GM12878 (cell line): ENCODE measurements around the gene GAS2L2.

Experiments
- MEF2A ChIP-seq: IDR thresholded peaks from 2 replicates; pipeline ENCODE4 v1.6.1; 2011; ENCODE audit warnings: low read depth, mild to moderate bottlenecking, low read length, moderate library complexity; ENCODE audit not compliant: insufficient read depth
- TAF1 ChIP-seq: IDR thresholded peaks from 2 replicates; pipeline ENCODE4 v1.6.1; 2011; ENCODE audit warnings: mild to moderate bottlenecking, low read depth, low read length, borderline replicate concordance
- TF ChIP-seq, protein P1 (sequence below), 3 experiments: IDR thresholded peaks in 2 of 3; conservative IDR thresholded peaks in 1 of 3; 2 replicates each; pipeline ENCODE4 v1.5.1; 2011; ENCODE audit warnings: low read depth in 3 of 3, low read length in 3 of 3, mild to moderate bottlenecking in 3 of 3, control low read depth in 2 of 3, moderate library complexity in 2 of 3, inconsistent platforms in 1 of 3, mixed read lengths in 1 of 3; ENCODE audit not compliant: control insufficient read depth in 2 of 3, insufficient read depth in 1 of 3; ENCODE audit errors: extremely low read depth in 1 of 3
- TF ChIP-seq, protein P2 (sequence below): fragments of 450-650 bp; IDR thresholded peaks from 2 replicates; pipeline ENCODE4 v1.6.1; 2018; ENCODE audit warnings: mild to moderate bottlenecking, low read depth, moderate library complexity; ENCODE audit not compliant: partially characterized antibody

- TF ChIP-seq TAF1 (no peak), MEF2A (no peak)
- TF ChIP-seq, protein P1, sequence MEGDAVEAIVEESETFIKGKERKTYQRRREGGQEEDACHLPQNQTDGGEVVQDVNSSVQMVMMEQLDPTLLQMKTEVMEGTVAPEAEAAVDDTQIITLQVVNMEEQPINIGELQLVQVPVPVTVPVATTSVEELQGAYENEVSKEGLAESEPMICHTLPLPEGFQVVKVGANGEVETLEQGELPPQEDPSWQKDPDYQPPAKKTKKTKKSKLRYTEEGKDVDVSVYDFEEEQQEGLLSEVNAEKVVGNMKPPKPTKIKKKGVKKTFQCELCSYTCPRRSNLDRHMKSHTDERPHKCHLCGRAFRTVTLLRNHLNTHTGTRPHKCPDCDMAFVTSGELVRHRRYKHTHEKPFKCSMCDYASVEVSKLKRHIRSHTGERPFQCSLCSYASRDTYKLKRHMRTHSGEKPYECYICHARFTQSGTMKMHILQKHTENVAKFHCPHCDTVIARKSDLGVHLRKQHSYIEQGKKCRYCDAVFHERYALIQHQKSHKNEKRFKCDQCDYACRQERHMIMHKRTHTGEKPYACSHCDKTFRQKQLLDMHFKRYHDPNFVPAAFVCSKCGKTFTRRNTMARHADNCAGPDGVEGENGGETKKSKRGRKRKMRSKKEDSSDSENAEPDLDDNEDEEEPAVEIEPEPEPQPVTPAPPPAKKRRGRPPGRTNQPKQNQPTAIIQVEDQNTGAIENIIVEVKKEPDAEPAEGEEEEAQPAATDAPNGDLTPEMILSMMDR (IDR thresholded peaks at IDR 0.05 in 2 of 3, conservative IDR thresholded peaks at IDR 0.05 in 1 of 3; ENCODE audit: control insufficient read depth in 2 of 3, extremely low read depth in 1 of 3, insufficient read depth in 1 of 3, low read depth in 3 of 3, low read length in 3 of 3) = no peak
- TF ChIP-seq, protein P2, sequence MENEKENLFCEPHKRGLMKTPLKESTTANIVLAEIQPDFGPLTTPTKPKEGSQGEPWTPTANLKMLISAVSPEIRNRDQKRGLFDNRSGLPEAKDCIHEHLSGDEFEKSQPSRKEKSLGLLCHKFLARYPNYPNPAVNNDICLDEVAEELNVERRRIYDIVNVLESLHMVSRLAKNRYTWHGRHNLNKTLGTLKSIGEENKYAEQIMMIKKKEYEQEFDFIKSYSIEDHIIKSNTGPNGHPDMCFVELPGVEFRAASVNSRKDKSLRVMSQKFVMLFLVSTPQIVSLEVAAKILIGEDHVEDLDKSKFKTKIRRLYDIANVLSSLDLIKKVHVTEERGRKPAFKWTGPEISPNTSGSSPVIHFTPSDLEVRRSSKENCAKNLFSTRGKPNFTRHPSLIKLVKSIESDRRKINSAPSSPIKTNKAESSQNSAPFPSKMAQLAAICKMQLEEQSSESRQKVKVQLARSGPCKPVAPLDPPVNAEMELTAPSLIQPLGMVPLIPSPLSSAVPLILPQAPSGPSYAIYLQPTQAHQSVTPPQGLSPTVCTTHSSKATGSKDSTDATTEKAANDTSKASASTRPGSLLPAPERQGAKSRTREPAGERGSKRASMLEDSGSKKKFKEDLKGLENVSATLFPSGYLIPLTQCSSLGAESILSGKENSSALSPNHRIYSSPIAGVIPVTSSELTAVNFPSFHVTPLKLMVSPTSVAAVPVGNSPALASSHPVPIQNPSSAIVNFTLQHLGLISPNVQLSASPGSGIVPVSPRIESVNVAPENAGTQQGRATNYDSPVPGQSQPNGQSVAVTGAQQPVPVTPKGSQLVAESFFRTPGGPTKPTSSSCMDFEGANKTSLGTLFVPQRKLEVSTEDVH = no peak
Measured at GRCh38 chr17:35735036-35735805, 17.8 kb downstream of the GAS2L2 start.
